SK-MEL-5 (cell line): ENCODE data around the gene VKORC1. TPM values are rescaled to one million over a fixed set of nuclear protein-coding genes. Genes with fewer than 3 reads are reported as not detected.

ENCODE experiments used
- DNase-seq: peaks from one replicate; pipeline ENCODE4 v3.0.0-alpha.2; 2016; ENCODE audit warnings: low read depth, low spot score
- in situ Hi-C: cut with HindIII; loops from 2 replicates; pipeline ENCODE4 v1.10.0; 2016; ENCODE audit warnings: low sequenced_read_pairs, high pct_unique_total_duplicates, low pct_unique_long_range_greater_than_20kb
- total RNA-seq: library from RNA; depleted of rRNA; stranded (reverse); fragments of >200 nt; shearing (Covaris generic); gene quantifications from 2 replicates; pipeline ENCODE4 v1.2.3, GENCODE V29; 2014

VKORC1 gene
- total RNA-seq, 1 experiment from 2014 or later = 206 TPM

DNA sequence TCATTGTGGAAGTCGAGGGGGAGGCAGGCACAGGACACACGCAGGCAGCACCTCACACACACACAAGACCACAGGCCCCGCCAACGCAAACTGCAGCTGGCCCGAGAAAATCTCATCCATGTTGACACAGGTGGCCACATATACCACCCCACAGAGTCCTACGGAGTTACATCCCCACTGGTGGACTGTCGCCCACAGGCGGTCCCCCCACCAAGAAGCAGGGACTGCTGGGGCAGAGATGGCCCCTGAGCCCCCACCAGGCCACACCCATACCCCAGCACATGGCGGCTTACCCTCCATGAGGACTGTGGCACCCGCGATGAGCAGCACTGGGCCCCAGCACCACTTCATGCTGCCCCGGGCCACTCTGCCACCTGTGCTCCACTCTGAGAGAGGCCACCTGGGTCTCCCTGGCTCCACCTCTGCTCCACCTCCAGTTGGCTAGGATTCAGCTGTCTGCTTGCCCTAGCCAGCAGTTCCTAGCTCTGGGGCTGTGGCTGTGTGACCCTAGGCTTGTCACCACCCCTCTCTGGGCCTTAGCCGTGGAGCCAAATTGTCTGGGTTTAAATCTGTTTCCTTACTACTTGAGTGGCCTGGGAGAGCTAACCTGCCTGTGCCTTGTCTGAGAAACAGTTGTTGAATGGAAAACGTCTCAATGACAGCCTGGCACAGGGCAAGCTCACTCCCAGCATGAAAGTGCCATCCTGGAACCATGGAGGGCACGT lies 6.0 kb downstream of the VKORC1 start, which contains the start of gene PRSS53:
Gene PRSS53, minus strand, starts transcription at position 485 of the 725 bp plus-strand sequence. Its CDS starts 134 bp downstream, at position 351.
- in situ Hi-C loops = no loop called here
- no peak for DNase-seq

DNA sequence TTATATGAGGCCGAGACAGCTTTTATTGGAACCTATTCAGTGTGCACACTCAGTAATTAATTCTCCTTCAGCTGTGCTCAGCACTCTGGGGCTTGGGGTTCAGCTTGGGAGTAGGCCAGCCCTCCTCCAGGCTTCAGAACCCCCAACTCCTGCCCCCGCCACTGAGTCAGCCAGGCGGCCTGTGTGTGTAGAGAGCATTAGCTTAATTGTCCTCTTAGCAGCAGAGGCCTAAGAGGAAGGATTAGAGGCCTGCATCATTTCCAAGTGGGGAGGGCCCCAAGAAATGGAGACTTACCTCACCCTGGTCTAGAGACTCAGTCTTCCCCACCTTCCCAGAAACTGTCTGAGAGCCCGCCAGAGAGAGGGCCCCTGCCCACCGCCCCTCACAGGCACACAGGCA lies 6.6 kb downstream of the VKORC1 start:
- DNase-seq = no peak
- in situ Hi-C loops = no loop called here

DNA sequence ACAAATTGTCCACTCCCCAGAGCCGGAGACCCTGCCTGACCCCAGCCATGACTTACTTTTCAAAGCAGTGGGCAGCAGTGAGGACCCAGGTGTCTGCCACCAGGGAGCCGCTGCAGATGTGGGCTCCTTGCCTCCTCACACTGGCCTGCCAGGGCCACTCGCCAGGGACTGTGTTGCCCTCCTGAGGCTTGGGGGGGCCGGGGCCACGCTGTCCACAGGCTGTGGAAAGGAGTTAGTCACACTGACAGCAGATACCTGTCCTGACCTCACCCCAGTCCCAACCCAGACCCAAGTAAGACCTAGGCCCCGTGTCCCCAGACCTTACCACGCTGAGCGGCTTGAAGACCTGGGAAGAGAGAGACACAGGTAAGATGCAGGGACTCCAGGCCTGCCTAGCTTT lies 7.1 kb downstream of the VKORC1 start:
- DNase-seq = no peak
- in situ Hi-C loops = no loop called here

DNA sequence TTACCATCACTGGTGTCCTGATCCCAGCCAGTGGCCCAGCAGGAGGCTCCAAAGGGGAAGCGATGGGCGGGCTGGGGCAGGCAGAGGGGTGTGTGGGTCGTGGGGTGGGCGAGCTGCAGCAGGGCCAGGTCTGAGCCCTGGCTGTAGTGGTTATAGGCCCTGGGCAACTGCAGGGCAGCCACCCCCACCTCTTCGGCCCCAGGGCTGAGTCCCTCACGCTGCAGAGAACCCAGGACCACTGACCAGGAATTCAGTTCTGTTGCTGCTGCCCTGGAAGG lies 8.0 kb downstream of the VKORC1 start:
- no peak for DNase-seq
- in situ Hi-C loops = no loop called here

DNA sequence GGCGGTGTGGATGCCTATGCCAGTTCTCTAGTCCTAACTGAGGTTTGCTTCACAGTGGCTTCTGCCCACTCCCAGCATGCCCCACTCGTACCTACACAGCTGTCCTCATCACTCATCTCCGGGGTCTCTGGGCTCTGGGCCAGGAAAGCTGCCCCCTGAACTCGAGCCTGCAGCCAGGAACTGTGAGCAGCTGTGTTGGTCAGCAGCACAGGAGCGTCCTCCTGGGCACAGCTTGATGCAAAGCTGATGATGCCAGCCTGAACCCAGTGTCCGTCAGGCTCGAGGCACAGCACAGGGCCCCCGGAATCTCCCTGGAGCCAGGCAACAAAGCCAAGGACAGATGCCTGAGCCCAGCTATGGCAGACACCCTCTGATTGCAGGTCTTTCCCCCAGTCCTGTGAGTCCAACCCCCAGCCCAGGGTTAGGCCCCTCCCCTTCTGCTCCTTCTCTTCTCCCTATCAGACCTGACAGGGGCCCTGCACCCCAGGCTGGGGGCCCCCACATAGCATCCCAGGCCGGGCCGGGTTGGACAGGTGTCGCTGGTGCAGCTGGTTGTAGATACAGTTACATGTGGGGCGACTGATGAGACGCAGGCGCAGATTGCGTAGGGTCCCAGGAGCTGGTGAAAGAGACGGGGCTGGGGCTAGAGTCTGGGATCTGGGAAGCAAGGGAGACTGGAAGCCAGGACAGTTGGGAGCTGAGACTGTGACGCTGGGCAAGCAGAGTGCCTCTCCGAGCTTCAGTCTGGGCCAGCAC lies 8.5 kb downstream of the VKORC1 start:
- DNase-seq = no peak
- in situ Hi-C loops = no loop called here

DNA sequence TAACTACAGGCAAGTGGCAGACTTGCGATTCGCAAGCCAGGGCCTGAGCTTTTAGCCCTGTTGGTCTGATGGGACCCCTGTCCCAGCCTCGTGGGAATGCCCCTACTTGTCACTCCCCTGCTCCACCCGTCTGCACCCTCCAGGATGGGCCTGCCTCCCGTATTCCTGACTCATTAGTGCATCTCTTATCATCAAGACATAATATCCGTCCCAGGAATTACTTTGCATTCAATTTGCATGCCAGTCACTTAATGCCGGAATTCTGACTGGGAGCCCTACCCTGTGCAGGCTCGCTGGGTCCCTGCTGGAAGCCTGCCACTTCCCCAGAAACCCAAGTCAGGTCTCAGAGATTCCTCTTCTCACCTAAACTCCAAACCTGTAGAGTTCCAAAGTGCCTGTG lies 9.2 kb downstream of the VKORC1 start:
- no peak for DNase-seq
- in situ Hi-C loops = no loop called here

DNA sequence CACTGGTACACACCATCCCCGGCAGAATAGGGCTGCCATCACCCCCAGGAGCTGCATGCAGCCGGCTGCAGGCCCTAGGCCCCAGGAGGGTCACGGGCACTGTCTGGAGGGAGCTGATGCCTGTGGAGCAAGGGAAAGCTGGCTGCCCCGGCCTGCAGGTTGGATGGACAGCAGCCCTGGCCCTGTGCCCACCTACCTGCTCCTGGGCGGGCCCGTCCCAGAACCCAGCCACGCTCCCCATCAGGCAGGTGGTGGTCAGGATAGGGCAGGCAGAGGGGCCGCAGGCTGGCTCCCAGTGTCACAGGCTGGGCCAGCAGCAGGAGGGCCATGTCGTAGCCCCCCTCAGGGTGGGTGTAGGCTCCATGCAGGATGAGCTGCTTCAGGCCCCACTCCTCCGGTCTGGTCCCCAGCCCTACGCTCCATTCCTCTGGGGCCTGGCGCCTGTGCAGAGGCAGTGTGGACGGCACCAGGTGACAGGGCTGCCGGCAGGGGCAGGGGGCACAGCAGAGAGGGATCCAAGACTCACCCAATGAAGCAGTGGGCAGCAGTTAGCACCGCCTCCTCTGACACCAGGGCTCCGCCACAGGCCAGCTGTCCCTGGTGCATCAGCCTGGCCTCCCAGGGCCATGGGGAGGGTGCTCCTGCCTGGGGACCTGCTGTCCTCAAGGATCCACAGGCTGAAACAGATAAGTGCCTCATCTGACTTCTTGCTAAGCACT lies 9.9 kb downstream of the VKORC1 start:
- DNase-seq = no peak
- in situ Hi-C loops = no loop called here

DNA sequence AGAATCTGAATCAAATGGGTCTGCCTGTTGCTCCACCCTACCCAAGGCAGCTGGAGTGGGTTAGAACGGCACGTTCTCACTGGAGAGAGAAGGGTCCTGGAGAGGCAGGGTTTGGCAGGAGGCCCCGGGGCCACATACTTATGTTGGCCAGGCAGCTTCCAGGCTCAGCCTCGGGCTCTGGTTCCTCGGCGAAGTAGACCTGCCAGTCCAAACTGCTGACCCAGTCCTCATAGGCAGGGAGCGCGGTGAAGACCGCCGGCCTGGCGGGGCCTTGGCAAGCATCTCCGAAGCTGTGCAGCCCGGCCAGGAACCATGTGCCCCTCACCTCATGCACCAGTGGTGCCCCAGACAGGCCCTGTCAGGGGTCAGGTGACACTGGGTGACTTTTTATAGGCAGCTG lies 10.6 kb downstream of the VKORC1 start:
- no peak for DNase-seq
- in situ Hi-C loops = no loop called here

DNA sequence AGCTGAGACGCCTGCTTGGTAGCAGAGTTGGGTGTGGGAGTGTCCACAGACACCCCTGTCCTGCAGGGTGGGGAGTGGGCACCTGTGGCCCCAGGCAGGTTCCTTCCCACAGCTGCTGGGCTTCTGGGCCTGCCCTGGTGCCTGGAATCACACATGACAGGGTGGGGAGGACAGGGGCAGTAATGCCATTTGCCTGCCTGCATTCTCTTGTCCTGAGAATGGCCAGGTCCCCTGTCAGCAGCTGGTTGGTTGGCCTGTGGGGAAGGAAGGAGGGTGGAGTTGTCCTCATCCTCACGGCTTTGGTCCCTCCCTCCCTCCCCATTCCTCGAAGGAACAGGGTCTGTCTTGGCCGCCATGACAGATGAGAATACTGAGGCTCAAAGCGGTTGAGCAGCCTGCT lies 11.0 kb downstream of the VKORC1 start:
- in situ Hi-C loops = no loop called here

DNA sequence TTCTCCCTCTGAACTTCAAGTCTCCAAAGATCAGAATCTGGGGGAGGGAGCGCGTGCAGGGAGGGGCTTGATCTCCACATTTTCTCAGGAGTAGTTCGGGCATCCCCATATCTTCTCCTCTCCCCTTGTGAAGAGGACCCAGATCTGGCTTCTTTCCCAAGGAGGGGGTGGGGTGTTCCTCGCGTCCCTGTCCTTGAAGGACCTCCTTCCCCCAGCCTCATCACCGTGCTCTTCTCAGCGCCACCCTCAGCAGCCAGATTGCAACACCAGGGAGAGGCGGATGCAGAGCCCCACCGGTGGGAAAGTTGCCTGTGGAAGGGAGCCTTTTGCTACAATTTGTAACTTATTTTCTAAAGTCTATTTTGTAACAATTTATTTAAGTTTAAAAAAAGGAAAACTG lies 11.5 kb downstream of the VKORC1 start:
- in situ Hi-C loops = no loop called here
- DNase-seq = no peak

More for the DNA sequence above, 11.0 kb downstream of the VKORC1 start:
- DNase-seq = no peak

DNA sequence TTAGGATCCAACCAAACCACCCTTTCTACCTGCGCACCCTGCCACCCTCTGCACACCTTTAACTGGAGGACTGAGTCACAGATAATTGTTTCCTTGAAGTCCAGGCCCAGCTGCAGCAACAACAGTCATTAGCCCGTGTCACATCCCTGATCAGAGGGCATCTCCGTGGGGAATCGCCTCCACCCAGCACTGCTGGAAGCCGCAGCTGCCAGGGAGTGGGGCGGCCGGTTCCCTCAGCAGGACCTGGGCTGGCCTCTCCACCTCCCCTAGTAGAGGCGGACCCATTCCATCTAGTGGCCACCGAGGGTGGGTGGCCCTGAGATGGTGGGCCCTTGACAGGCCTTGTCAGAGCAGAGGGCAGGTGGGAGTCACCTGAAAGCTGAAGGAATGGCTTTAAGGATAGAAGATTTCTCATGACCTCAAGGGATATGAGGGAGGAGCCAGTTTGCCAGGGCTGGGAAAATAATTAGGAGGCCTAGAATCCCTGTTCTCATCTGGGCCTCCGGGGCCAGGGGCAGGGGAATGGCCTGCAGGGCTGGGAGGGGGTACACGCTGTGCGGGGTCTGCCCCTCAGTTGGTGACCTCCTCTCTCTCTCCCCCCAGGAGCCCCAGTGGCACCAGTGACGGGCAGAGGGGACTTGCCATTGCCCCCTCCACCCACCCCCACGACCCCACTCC lies 12.1 kb downstream of the VKORC1 start:
- DNase-seq = no peak
- in situ Hi-C loops = no loop called here

DNA sequence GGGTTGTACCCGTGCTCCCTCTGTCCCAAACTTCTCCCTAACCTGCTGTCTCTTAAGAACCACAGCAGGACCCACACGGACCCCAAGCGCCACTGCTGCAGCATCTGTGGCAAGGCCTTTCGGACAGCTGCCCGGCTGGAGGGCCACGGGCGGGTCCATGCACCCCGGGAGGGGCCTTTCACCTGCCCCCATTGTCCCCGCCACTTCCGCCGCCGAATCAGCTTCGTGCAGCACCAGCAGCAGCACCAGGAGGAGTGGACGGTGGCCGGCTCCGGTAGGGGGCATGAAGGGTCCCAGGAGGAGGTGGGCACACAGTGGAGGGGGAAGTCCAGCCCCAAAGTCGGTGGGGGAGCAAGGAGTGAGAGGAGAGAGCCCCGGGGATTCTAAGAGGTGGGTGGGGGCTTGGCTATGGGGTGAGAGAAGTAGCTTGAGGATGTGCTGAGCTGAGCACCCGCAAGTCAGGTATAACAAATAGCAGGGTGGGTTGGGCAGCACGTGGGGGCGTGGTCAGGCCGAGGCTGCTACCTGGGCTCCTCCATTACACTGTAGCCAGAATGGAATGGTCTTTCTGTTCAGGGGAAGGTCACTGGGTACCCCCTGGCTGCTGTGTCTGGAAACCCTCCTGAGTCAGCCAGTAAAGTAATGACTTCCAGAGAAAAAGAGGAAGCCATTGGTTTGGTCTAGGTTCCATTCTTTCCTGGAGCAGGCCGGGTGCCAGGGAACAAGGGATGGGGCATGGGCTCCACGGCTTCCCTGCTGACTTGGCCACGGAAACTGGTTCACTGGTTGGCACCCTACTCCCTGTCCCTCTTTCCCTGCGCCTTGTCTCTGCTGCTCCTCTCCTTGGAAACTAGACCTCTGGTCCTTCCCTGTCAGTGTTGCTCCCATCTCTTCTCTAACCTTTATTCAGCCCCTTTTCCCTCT lies 12.9 kb downstream of the VKORC1 start:
- no peak for DNase-seq
- in situ Hi-C loops = no loop called here

DNA sequence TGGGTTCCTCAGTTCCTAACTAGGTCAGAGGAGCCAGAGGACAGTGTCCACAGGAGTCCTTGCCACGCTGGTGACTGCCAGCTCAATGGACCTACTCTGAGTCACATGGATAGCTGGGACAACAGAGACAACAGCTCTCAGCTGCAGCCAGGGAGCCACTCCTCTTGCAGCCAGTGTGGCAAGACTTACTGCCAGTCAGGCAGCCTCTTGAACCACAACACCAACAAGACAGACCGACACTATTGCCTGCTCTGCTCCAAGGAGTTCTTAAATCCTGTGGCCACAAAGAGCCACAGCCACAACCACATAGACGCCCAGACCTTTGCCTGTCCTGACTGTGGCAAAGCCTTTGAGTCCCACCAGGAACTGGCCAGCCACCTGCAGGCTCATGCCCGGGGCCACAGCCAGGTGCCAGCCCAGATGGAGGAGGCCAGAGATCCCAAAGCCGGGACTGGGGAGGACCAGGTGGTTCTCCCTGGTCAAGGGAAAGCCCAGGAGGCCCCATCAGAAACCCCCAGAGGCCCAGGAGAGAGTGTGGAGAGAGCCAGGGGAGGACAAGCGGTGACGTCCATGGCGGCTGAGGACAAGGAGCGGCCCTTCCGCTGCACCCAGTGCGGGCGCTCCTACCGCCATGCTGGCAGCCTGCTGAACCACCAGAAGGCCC lies 13.7 kb downstream of the VKORC1 start:
- in situ Hi-C loops = no loop called here
- DNase-seq = no peak

DNA sequence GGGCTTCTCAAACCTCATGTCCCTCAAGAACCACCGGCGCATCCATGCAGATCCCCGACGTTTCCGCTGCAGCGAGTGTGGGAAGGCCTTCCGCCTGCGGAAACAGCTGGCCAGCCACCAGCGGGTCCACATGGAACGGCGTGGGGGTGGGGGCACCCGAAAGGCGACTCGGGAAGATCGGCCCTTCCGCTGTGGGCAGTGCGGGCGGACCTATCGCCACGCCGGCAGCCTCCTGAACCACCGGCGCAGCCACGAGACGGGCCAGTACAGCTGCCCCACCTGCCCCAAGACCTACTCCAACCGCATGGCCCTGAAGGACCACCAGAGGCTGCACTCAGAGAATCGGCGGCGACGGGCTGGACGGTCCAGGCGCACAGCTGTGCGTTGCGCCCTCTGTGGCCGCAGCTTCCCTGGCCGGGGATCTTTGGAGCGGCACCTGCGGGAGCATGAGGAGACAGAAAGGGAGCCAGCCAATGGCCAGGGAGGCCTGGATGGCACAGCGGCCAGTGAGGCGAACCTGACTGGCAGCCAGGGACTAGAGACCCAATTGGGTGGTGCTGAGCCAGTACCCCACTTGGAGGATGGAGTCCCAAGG lies 14.5 kb downstream of the VKORC1 start:
- DNase-seq = no peak
- in situ Hi-C loops = no loop called here

DNA sequence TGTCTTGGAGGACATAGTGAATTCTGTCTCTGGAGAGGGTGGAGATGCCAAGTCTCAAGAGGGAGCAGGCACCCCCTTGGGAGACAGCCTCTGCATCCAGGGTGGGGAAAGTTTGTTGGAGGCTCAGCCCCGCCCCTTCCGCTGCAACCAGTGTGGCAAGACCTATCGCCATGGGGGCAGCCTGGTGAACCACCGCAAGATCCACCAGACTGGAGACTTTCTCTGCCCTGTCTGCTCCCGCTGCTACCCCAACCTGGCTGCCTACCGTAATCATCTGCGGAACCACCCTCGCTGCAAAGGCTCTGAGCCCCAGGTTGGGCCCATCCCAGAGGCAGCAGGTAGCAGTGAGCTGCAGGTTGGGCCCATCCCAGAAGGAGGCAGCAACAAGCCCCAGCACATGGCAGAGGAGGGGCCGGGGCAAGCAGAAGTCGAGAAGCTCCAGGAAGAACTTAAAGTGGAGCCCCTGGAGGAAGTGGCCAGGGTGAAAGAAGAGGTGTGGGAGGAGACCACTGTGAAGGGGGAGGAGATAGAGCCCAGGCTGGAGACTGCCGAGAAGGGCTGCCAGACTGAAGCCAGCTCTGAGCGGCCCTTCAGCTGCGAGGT lies 15.2 kb downstream of the VKORC1 start:
- in situ Hi-C loops = no loop called here
- DNase-seq = no peak
